Pons (tissue), 1 donor: ENCODE results near the gene ZNF185.

Experiments
- DNase-seq: peaks from one replicate; pipeline ENCODE4 v3.0.0-alpha.2; 2016; ENCODE audit warnings: low spot score

The ZNF185 gene

GRCh38 chrX:152917656-152918579, 20.1 kb downstream of the ZNF185 start:
- DNase-seq: no peak

GRCh38 chrX:152918707-152919106, 20.8 kb downstream of the ZNF185 start:
- DNase-seq: no peak

- no peak for DNase-seq
Observed at GRCh38 chrX:152923599-152923998, 25.7 kb downstream of the ZNF185 start.

DNA sequence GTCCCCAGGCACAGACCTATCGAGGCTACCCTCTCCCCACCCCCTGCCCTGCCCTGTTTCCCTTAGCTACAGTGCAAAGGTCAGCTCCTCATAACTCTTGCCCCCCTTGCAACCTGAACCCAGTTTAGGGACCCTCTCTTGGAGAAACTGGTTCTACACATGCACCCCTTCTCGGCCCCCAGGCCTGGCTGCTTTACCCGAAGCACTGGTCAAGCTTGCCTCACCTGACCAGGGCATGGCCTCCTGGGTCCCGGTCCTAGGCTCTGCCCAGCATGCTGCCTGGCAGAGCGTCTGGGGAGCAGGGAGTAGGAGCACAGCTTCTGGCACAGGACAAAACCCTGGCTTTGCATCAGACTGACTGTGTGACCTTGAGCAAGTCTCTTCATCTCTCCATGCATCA, 28.0 kb downstream of the ZNF185 start:
- no peak for DNase-seq

DNA sequence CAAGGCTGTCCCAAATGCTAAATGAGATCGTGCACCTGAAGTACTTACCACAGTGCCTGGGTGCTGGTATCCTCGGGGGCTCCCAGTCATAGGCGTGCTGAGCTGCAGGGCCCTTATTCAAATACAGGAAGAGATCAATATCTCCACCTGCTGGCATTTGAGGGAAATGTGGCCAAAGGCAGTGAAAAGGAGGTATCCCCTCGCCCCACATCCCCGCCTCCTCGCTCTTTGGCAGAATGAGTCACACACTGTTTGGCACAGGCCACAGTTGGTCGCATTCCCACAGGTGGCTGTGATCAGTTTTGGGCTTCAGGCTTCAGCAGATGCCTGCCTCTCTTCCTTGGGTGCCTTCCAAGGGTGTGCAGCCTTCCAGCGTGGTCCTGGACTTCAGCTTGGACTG, 28.4 kb downstream of the ZNF185 start:
- DNase-seq: peak; percentile 64

- peak; percentile 63 for DNase-seq
Observed at GRCh38 chrX:152926923-152927322, 29.1 kb downstream of the ZNF185 start.

GRCh38 chrX:152927858-152928760, 30.2 kb downstream of the ZNF185 start:
- peak; percentile 52 for DNase-seq

GRCh38 chrX:152928761-152929400, 31.0 kb downstream of the ZNF185 start:
- no peak for DNase-seq

GRCh38 chrX:152929898-152930297, 32.0 kb downstream of the ZNF185 start:
- DNase-seq: no peak

DNA sequence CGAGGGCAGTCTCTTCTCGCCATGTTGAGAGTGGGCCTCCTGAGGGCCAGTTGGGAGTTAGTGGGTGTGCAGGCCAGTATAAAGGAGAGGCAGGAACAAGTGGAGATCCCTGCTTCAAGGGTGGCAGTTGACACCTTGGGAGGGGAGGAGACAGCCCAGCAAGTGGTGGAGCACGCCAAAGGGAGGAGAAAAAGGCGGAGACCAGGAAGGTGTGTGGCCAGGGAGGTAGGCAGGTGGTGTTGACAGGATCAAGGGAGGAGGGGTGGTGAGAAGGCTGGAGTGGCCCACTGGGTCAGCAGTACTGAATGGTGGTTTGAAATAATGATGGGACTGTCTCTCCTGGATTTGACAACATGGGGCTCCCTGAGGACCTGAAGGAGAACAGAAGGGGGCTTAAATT, 32.6 kb downstream of the ZNF185 start:
- DNase-seq: no peak

- DNase-seq: no peak
Observed at GRCh38 chrX:152932144-152932543, 34.3 kb downstream of the ZNF185 start.

GRCh38 chrX:152932598-152933175, 34.8 kb downstream of the ZNF185 start:
- no peak for DNase-seq

- DNase-seq: no peak
Observed at GRCh38 chrX:152936306-152936705, 38.4 kb downstream of the ZNF185 start.

- no peak for DNase-seq
Observed at GRCh38 chrX:152937236-152937635, 39.4 kb downstream of the ZNF185 start.

DNA sequence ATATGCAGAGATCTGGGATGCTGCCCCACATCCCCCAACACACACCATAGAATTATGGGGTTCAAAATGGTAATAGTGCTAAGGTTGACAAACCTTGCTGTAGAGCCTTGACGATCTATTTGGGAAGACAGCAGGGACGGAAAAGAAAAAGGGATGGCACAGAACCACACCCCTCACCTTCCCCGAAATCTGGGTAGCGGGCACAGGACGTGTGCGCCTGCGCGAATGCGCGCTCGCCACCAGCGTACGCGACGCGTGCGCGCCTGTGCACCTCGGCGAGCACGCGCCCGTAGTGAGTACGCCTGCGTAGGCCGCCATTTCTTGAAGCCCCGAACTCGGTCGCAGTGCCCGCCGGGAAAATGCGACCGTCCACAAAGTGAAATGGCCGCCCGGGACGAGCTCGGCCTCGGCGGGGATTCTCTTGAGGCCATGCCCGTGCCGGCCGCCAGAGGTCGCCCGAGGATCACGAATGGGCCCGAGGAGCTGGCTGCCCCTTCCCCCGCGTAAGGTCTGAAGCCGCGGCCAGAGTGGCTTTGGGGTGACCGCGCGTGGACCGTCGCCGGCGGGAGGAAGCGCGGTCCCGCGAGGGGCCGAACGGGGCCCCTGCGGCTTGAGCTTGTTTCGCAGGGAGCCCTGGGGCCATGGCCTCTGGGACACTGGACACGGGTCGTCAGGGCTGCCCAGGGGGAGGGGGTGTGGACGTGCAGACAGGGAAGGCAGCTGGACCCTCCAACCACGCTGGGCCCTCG, 43.6 kb downstream of the ZNF185 start:
- DNase-seq: peak; percentile 80

DNA sequence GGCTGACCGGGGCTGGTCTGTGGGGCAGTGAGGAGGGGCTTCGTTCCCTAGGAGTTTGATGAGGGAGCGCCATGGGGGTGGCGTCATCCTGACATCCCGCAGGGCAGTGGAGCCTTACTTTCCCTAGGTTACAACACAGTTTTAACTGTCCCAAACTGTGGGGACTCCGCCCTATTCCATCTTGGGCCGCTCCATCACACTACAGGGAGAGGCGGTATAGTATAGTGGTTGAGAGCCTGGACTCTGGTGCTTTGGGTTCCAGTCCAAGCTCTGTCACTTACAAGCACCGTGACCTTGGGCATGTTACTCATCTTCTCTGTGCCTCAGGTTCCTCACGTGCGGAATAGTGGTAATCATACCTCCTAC, 44.2 kb downstream of the ZNF185 start:
- DNase-seq: no peak

DNA sequence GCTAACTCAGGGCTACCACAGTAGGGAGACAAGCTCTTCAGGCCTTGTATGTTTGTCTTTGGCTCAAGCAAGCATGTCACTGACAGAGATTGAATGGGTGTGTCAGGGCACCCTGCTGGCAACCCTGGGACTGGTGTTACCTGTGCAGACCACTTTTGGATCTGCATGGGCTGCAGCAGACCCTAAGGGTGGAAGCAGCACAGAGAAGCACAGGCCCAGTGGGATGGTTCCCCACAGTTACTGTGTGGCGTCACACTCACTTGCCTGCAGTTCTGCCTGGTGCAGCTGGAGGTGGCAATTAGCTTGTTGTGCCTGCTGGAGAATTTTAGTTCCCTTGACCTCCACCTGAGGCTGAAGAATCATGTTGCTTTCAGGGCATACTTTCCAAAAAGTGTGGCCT, 46.0 kb downstream of the ZNF185 start:
- DNase-seq: no peak

- DNase-seq: no peak
Observed at GRCh38 chrX:152945021-152945979, 47.4 kb downstream of the ZNF185 start.

DNA sequence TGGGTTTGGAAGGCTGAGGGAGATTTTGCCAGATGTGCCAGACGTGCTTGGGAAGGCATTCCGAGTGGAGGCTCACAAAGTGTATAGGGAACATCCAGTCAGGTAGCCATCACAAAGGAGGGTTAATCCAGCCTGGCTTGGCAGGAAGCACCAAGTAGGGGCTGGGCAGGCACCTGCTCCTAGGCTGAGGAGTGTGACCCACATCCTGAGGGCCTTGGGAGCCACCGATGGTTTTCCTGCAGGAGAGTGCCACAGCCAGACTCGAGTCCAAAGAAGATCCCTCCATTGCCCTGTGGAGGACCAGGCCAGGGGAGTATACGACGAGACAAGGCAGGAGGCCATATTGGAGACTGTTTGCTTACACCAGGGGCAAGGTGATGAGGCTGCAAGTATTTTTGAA, 48.8 kb downstream of the ZNF185 start:
- DNase-seq: no peak
